HG03135 (cell line): ENCODE results near the gene ELOA.
A peak's percentile ranks its signal among the peaks of the same experiment; 100 is the strongest.
"Not testable (repeated sequence)": the region's sequence is repeated elsewhere in the genome, so short reads cannot be mapped to it uniquely, and the experiment has no call there.

Experiments used
- ATAC-seq: cut with Tn5 transposase; IDR thresholded peaks from one replicate; pipeline ENCODE4 v1.9.1; 2021; ENCODE audit warnings: mild to moderate bottlenecking, moderate library complexity; ENCODE audit not compliant: unreplicated experiment

ELOA gene

GRCh38 chr1:23732363-23733224 is 10.7 kb upstream of the ELOA start:
- no peak for ATAC-seq

- ATAC-seq = not testable (repeated sequence)
Observed at GRCh38 chr1:23733281-23733680, 10.0 kb upstream of the ELOA start.

GRCh38 chr1:23736437-23737134 is 6.7 kb upstream of the ELOA start:
- ATAC-seq = no peak

GRCh38 chr1:23741609-23742008 is 1.7 kb upstream of the ELOA start:
- no peak for ATAC-seq

GRCh38 chr1:23742670-23743286 is 493 bp upstream of the ELOA start:
- ATAC-seq = peak; percentile 28

- no peak for ATAC-seq
Observed at GRCh38 chr1:23745515-23745914, 2.2 kb downstream of the ELOA start.

- no peak for ATAC-seq
Observed at GRCh38 chr1:23748016-23748415, 4.7 kb downstream of the ELOA start.

GRCh38 chr1:23751050-23751814 is 8.0 kb downstream of the ELOA start:
- no peak for ATAC-seq

GRCh38 chr1:23751815-23752200 is 8.5 kb downstream of the ELOA start:
- ATAC-seq = no peak

- ATAC-seq = no peak
Observed at GRCh38 chr1:23752909-23753308, 9.6 kb downstream of the ELOA start.

GRCh38 chr1:23756676-23757075 is 13.4 kb downstream of the ELOA start:
- no peak for ATAC-seq

- no peak for ATAC-seq
Observed at GRCh38 chr1:23757812-23758211, 14.5 kb downstream of the ELOA start.

GRCh38 chr1:23759277-23759676 is 16.0 kb downstream of the ELOA start:
- no peak for ATAC-seq

- ATAC-seq = no peak
Observed at GRCh38 chr1:23763041-23763577, 19.8 kb downstream of the ELOA start.

GRCh38 chr1:23768733-23769132 is 25.5 kb downstream of the ELOA start:
- ATAC-seq = no peak

- ATAC-seq = peak; percentile 61
Observed at GRCh38 chr1:23772049-23772853, 29.0 kb downstream of the ELOA start.

GRCh38 chr1:23772854-23773242 is 29.6 kb downstream of the ELOA start:
- ATAC-seq = no peak

- ATAC-seq = no peak
Observed at GRCh38 chr1:23774174-23774880, 31.1 kb downstream of the ELOA start.

- no peak for ATAC-seq
Observed at GRCh38 chr1:23776217-23776616, 32.9 kb downstream of the ELOA start.
